ENCODE results near the gene PROZ.
"Not testable (repeated sequence)": the region's sequence is repeated elsewhere in the genome, so short reads cannot be mapped to it uniquely, and the experiment has no call there.

The PROZ gene

DNA sequence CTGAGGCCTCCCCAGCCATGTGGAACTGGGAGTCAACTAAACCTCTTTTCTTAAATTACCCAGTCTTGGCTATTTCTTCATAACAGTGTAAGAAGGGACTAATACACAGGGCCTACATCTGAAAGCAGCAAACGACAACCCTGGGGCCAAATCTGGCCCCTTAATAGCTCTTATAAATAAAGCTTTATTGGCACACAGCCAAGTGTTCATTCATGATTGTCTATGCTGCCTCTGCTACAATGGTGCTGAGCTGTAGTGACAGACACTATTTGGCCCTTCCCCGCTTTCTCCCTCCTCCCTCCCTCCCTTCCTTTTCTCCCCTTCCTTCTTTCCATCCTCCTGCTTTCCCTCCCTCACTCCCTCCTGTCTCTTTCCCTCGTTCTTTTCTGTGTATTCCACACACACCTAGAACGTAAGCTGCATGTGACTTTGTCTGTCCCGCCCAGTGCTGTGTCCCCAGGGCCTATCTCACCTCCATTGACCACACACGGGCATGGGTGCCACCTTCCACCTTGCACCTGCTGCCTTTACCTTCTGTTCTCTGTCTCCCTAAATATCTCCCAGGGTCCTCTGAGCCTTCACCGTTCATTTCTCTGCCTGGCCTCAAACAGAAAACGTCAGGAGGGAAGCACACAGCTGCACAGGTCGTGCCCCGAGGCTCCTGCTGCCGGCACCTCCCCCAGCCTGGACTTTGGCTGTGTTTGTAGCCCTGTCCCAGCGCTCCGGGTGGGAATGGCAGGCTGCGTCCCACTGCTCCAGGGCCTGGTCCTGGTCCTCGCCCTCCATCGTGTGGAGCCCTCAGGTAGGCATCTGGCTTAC is at the start of gene PROZ:
Gene PROZ, plus strand, starts transcription at position 720 of the 819 bp plus-strand sequence. Its CDS starts 13 bp downstream, at position 733.
- peak; percentile 70 for DNase-seq (ENCODE audit: low spot score)

DNA sequence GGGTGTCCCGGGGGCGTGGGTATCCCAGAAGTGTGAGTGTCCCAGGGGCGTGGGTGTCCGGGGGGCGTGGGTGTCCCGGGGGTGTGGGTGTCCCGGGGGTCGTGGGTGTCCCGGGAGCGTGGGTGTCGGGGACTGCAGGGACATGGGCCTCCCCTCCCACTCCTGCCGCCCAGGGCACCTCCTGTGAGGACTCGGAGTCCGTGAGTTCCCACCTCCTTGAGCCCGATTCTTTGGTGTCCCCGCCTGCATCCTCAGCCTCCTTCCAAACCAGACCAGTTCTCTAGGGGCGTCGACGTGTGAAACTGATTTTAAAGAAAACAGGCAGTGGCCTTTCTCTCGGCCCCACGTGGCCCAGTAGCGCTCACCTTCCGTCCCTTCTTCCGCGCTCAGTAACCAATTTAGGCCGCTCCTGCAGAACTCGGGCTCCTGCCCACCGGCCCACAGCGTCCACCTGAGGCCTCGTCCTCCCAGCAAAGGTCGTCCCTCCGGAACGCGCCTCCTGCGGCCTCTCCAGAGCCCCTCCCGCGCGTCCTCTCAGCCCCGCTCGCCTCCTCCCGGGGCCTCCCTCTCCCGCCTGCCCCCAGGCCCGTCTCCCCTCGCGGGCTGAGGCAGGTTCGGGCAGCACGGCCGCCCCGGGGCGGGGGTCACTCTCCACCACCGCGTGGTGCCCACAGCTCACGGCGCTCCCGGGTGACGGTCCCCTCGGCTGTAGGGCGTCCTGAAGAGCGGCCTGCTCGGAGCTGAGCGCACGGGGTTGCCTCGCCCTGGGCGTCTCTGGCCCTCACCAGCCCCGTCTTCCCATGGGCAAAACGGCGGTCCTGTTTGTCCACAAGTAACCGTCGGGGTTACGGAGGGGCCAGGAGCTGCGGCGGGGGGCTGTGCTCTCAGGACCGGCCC is 49.0 kb upstream of the PROZ start:
- no peak for DNase-seq (ENCODE audit: low spot score)

- DNase-seq (ENCODE audit: low spot score), result no peak
Measured at GRCh38 chr13:113110048-113110851, 48.2 kb upstream of the PROZ start.

DNA sequence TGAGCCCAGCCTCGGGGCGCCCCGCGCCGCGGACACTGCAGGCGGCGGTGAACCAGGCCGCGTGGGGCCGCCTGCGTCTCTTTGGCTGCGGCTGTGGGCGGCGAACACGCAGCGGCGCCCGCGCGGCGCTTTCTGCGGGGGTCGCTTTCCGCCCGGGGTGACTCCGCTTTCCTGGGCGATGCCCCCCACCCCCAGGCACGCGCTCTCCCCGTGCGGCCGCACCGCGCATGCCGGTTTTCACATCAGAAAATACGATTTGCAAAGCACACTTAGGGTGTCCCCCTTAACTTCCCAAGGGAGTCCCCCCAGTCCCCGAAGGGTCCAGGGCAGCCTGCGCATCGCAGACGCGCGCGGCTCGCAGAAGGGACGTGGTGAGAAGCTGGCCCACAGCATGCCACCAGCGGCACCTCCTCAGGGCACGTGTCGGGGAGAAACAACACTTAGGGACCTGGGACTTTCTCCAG is 47.6 kb upstream of the PROZ start:
- DNase-seq (ENCODE audit: low spot score), result no peak

GRCh38 chr13:113111821-113112220 is 46.6 kb upstream of the PROZ start:
- not testable (repeated sequence) for DNase-seq (ENCODE audit: low spot score)

DNA sequence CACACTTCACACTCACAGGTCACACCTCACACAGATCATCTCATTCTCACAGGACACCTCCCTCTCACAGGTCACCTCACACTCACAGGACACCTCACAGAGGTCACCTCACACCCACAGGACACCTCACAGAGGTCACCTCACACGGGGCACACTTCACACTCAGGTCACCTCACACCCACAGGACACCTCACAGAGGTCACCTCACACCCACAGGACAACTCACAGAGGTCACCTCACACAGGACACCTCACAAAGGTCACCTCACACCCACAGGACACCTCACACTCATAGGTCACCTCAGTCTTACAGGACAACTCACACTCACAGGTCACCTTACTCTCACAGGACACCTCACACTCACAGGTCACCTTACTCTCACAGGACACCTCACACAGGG is 46.0 kb upstream of the PROZ start:
- not testable (repeated sequence) for DNase-seq (ENCODE audit: low spot score)

DNA sequence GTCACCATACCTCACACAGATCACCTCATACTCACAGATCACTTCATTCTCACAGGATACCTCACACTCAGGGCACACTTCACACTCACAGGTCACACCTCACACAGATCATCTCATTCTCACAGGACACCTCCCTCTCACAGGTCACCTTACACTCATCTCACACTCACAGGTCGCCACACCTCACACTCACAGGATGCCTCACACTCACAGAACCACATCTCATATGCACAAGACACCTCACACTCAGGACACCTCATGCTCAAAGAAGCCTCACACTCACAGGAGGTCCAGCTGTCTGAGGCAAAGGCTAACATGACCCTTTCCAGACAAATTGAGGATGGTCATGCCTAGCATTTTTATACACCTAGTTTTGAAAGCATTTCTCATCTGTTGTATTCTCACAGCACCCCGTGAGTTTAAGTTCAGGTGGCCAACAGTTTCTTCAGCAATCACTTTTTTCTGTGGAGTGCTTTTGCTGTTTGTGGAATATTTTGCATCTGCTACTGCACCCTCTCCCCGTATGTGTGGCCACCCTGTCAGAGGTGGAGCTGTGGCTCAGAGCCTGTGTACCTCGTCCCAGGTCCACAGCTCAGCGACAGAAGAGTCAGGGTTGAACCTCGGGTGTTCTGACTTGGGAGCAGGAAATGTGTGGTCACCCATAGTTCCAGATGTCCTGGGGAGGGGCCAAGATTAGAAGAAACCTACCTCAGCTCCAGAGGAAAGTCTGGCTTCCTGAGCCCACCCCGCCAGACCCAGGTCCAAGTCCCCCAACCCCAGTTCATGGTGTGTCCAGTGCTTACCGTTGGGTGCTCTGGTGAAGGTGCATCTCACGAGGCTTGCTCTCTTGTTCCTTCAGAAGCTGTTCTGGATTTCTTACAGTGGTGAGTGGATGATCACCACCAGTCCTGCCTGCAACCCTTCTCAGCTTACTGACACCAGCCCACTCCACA is 45.3 kb upstream of the PROZ start:
- DNase-seq (ENCODE audit: low spot score), result no peak

GRCh38 chr13:113113846-113114271 is 44.6 kb upstream of the PROZ start:
- no peak for DNase-seq (ENCODE audit: low spot score)

GRCh38 chr13:113114511-113115362 is 43.7 kb upstream of the PROZ start:
- DNase-seq (ENCODE audit: low spot score), result no peak

DNA sequence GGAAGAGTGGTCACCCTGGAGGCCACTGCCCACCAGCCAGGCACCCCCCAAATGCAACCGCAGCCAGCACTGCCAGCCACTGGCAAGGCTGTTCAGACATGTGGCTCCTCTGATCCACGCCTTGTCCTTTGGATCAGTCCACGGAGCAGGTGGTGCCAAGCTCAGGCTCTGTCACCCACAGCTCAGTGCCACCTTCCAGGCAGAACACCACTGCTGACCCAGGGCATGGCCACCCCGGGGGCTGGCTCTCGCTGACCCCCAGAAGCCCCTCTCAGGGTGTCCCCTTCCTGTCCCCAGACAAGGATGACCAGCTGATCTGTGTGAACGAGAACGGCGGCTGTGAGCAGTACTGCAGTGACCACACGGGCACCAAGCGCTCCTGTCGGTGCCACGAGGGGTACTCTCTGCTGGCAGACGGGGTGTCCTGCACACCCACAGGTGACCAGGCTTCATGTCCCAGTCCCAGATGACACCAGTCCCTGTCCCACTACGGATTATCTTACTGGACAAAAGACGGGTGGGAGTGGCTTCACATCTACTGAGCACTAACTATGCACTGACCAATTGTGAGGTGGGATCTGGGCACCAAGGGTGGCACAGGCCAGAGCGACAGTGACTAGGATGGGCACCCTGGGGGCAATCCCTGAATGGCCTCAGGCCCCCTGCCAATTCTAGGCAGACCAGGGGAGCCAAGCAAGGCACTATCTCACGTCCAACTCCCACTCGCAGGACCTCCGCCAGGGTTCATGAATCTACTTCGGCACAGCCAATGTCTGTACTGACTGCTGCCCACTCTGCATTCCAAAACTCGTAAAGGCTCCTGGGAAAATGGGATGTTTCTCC is 42.9 kb upstream of the PROZ start:
- DNase-seq (ENCODE audit: low spot score), result no peak

GRCh38 chr13:113116206-113116800 is 42.1 kb upstream of the PROZ start:
- no peak for DNase-seq (ENCODE audit: low spot score)

DNA sequence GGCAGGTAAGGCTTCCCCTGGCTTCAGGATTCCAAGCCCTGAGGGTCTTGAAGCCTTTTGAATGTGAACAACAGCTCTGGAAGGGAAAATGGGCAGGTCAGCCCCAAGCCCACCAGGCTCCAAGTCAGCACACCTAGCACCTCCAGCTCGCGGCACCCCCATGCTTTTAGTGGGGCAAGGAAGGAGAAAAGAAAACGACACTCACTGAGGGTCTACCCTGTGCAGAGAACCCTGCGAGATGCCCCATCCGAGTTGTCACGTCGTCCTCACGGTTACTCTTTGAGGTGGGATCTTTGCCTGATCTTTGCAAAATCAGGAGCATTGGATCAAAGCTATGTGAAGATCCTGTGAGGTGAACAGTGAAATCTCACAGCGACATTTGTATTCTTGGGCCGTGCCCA is 41.6 kb upstream of the PROZ start:
- DNase-seq (ENCODE audit: low spot score), result no peak

- no peak for DNase-seq (ENCODE audit: low spot score)
Measured at GRCh38 chr13:113117335-113117872, 41.0 kb upstream of the PROZ start.

GRCh38 chr13:113117911-113118260 is 40.6 kb upstream of the PROZ start:
- no peak for DNase-seq (ENCODE audit: low spot score)

DNA sequence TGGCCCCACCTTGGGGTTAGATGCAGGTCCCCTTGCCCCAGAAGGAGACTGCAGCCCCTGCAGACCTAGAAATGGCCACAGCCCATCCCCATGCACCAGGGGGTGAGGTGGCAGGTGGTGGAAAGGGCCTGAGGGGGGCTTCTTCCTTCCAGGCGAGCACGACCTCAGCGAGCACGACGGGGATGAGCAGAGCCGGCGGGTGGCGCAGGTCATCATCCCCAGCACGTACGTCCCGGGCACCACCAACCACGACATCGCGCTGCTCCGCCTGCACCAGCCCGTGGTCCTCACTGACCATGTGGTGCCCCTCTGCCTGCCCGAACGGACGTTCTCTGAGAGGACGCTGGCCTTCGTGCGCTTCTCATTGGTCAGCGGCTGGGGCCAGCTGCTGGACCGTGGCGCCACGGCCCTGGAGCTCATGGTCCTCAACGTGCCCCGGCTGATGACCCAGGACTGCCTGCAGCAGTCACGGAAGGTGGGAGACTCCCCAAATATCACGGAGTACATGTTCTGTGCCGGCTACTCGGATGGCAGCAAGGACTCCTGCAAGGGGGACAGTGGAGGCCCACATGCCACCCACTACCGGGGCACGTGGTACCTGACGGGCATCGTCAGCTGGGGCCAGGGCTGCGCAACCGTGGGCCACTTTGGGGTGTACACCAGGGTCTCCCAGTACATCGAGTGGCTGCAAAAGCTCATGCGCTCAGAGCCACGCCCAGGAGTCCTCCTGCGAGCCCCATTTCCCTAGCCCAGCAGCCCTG is 40.0 kb upstream of the PROZ start:
- DNase-seq (ENCODE audit: low spot score), result no peak

- no peak for DNase-seq (ENCODE audit: low spot score)
Measured at GRCh38 chr13:113119166-113119821, 39.2 kb upstream of the PROZ start.

DNA sequence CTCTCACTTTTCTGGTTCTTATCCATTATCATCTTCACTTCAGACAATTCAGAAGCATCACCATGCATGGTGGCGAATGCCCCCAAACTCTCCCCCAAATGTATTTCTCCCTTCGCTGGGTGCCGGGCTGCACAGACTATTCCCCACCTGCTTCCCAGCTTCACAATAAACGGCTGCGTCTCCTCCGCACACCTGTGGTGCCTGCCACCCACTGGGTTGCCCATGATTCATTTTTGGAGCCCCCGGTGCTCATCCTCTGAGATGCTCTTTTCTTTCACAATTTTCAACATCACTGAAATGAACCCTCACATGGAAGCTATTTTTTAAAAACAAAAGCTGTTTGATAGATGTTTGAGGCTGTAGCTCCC is 38.6 kb upstream of the PROZ start:
- DNase-seq (ENCODE audit: low spot score), result no peak

Measured in HuH-7.5 (cell line).